Activated CD4-positive, alpha-beta T cell treated with anti-CD3 and anti-CD28 coated beads for 48 hours (primary cell): ENCODE measurements around the gene MSLN.
A peak's percentile ranks its signal among the peaks of the same experiment; 100 is the strongest.

Source experiments
- DNase-seq: peaks from one replicate; pipeline ENCODE4 v3.0.0-alpha.2; 2020

The MSLN gene

GRCh38 chr16:760545-761343 is at the start of gene MSLN:
Gene MSLN (plus strand): TSS chr16:760734. CDS start chr16:762681, 1,947 bp downstream.
- DNase-seq = no peak

- no peak for DNase-seq
Observed at GRCh38 chr16:711084-711483, 49.5 kb upstream of the MSLN start.

GRCh38 chr16:711548-712320 is 48.8 kb upstream of the MSLN start:
- peak; percentile 85 for DNase-seq

- peak; percentile 82 for DNase-seq
Observed at GRCh38 chr16:712740-713250, 47.7 kb upstream of the MSLN start.

GRCh38 chr16:714079-714478 is 46.5 kb upstream of the MSLN start:
- no peak for DNase-seq

GRCh38 chr16:714558-715476 is 45.7 kb upstream of the MSLN start, which contains the start of gene METRN:
Gene METRN (plus strand): TSS chr16:715118. CDS start chr16:715290, 172 bp downstream.
- DNase-seq = peak; percentile 93

- no peak for DNase-seq
Observed at GRCh38 chr16:715477-716199, 44.9 kb upstream of the MSLN start.

GRCh38 chr16:716200-716568 is 44.4 kb upstream of the MSLN start:
- DNase-seq = no peak

GRCh38 chr16:716768-717325 is 43.7 kb upstream of the MSLN start:
- DNase-seq = no peak

- DNase-seq = no peak
Observed at GRCh38 chr16:717450-718245, 42.9 kb upstream of the MSLN start.

- DNase-seq = no peak
Observed at GRCh38 chr16:718389-718788, 42.1 kb upstream of the MSLN start.

GRCh38 chr16:718922-719321 is 41.6 kb upstream of the MSLN start:
- DNase-seq = no peak

- DNase-seq = no peak
Observed at GRCh38 chr16:719815-720446, 40.6 kb upstream of the MSLN start.

GRCh38 chr16:720447-720989 is 40.0 kb upstream of the MSLN start:
- peak; percentile 67 for DNase-seq

- peak; percentile 83 for DNase-seq
Observed at GRCh38 chr16:720990-721764, 39.4 kb upstream of the MSLN start, which contains the start of gene ANTKMT. Gene ANTKMT (plus strand): TSS chr16:721146. CDS start chr16:721275, 129 bp downstream.

- DNase-seq = no peak
Observed at GRCh38 chr16:721765-722540, 38.6 kb upstream of the MSLN start.

GRCh38 chr16:722835-723633 is 37.5 kb upstream of the MSLN start:
- DNase-seq = no peak
